Ovary (tissue), 3 donors: Measurements from ENCODE around the gene DYRK1B.

ENCODE experiments used
- CTCF ChIP-seq, 3 donors: fragments of 450-650 bp in 2 of 3; fragments of 200-600 bp in 1 of 3; IDR thresholded peaks; one replicate each; pipeline versions ENCODE4 v1.5.1 to v1.8.0; 2016 to 2022; ENCODE audit warnings: antibody characterized with exemption in 3 of 3, mild to moderate bottlenecking in 1 of 3
- POLR2A ChIP-seq: fragments of 450-650 bp; IDR thresholded peaks from one replicate; pipeline ENCODE4 v1.6.1; 2017; ENCODE audit warnings: antibody characterized with exemption, mild to moderate bottlenecking, moderate library complexity
- donor health status: DM: no; HTN: no; CAD: no.

GRCh38 chr19:39848392-39848791, 14.4 kb upstream of the DYRK1B start:
- TF ChIP-seq CTCF (IDR thresholded peaks at IDR 0.05) (no peak), POLR2A (no peak)
